NCI-H1417 (cell line): ENCODE results near the gene EMILIN1.
"Not testable (repeated sequence)": the region's sequence is repeated elsewhere in the genome, so short reads cannot be mapped to it uniquely, and the experiment has no call there.

Source experiments
- DNase-seq, 3 experiments: peaks; one replicate each; lab custom pipeline; 2025; lab: John Stamatoyannopoulos, UW

The EMILIN1 gene

GRCh38 chr2:27053776-27054175 lies 24.6 kb upstream of the EMILIN1 start:
- no peak for DNase-seq

- DNase-seq, result no peak
Measured at GRCh38 chr2:27054721-27055120, 23.7 kb upstream of the EMILIN1 start.

GRCh38 chr2:27057184-27057583 lies 21.2 kb upstream of the EMILIN1 start:
- DNase-seq, result no peak

DNA sequence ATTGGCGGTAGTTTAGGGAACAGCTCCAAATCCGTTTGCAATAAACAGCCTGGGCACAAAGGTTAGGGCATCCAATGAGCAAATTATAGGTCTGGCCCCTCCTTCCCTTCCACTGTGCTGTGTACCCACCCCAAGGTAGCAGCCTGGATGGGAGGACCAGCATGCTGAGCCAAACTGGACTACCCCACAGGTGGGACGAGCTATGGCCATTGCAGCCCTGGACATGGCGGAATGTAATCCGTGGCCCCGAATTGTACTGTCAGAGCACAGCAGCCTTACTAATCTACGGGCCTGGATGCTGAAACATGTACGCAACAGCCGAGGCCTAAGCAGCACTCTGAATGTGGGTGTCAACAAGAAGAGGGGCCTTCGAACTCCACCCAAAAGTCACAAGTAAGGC lies 20.2 kb upstream of the EMILIN1 start:
- no peak for DNase-seq

GRCh38 chr2:27059141-27059820 lies 19.1 kb upstream of the EMILIN1 start:
- DNase-seq, result no peak

GRCh38 chr2:27060323-27060722 lies 18.1 kb upstream of the EMILIN1 start:
- DNase-seq, result peak in 1 of 3 experiments; percentile 52

DNA sequence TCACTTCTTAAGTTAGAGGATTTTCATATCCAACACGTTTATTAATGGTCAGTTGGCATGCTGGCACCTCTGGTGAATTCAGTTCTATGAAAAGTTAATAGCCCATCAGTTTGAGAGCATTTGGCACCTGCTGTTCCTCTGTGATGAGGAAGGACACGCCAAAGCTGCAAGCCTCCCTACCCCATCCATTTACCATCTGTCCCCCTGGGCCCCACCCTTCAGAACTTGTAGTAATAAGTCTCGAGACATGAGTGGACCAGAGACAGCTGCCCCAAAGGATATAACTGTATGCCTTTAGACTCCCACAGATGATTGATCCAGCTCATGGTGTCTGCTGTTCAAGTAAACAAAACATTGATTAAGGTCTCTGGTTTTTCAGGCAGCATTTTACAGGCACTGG lies 13.3 kb upstream of the EMILIN1 start:
- DNase-seq, result no peak

GRCh38 chr2:27067385-27067784 lies 11.0 kb upstream of the EMILIN1 start:
- no peak for DNase-seq

- no peak for DNase-seq
Measured at GRCh38 chr2:27069436-27069835, 9.0 kb upstream of the EMILIN1 start.

GRCh38 chr2:27069961-27070618 lies 8.3 kb upstream of the EMILIN1 start:
- no peak for DNase-seq

DNA sequence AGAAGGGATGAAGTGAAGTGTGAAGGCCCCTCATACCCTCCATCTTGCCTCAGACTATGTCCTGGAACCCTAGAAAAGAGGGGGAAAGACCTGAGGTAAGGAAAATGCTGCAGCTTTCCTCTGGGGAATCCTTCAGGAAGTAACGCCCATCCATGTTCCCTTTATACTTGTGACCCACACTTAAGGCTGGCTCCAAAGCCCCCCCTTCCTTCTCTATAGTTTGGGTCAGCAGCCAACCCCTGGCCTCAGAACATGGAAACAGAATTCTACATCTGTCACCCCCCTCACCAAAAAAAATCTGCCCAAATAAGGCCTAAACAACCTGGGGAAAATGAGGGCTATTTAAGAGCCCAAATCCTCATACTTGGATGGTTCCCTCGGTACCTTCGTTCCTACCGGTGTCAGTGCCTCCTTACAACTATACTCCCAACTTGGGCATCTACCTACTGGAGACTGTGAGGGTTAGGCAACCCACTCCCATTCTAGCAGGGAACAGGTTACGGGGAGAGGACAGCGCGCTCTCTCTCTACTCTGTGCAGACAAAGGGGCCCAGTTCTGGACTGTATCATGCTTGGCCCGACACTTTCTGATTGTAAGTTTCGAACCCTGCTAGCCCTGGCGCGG lies 7.7 kb upstream of the EMILIN1 start:
- no peak for DNase-seq

DNA sequence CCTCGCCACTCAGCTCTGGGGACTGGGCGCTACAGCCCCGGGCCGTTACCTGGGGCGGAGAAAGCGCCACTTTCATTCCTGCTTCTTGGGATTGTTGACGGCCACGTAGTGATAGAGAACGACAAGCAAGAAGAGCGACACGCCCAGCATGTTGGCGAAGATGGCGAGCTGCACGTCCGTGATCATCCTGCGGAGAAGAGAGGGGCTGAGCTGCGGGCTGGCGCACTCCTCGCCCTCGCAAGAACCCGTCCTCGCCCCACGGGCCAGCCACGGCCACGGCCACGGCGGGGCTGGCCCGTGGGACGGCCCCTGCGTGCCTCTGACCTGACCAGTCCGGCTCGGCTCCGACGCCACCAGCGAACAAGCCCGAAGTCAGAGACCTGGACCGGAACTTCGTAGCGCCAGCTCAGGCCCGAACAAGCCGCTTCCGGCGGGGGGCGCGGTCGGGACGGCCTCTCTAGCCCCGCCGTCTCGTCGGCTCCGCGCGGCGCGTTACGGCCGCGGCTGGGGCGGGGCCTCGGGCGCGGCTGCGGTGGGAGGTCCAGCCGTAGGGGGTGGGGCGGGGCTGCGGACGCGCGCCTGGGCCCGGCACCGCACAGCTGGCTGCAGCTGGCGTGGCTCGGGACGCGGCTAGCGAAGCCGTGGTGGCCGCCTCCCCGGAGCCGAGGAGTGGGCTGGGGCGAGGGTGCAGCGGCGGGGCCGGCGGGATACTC lies 7.0 kb upstream of the EMILIN1 start, which contains the start of gene OST4:
Gene OST4 (minus strand): TSS at position 378 of the 713 bp plus-strand sequence.
- DNase-seq, result peak; percentile 93 to 98 (median 95)

DNA sequence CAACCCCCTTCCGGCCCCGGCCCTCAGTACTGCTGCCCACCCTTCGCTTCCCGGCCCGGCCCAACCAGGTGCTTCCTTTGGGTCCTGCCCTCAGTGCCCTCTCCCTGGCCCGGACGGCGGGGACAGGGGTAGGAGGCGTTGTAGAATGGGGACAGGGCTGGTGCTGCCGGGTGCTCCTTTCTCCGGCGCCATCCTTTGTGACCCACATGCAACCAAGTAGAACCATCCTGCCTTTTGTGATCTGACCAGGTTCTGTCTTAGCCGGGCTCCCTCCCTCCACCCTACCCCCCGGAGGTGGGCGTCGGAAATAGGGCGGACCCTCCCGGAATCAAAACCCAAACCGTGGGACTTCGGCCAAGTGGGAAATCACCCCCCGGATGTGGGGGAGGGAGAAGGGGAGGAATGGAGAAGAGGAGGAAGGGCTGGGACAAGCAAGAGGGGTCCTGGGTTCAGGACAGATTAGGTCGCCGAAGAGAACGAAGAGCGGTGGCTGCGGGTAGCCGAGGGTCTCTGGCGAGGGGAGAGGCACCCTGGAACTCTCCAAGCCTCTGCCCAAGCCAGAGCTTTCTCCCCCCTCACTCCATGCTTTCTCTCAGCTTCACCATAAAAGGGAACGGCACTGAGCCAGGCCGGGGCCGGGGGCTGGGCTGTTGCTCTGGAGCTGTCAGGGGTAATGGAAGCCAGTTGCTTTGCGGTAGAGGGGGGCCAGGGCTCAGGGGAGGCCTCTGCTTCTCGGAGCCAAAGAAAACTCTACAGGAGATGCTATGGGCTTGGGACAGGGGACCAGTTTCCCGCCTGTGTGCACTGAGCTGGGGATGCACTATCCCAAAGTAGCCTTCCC lies 6.2 kb upstream of the EMILIN1 start:
- no peak for DNase-seq

DNA sequence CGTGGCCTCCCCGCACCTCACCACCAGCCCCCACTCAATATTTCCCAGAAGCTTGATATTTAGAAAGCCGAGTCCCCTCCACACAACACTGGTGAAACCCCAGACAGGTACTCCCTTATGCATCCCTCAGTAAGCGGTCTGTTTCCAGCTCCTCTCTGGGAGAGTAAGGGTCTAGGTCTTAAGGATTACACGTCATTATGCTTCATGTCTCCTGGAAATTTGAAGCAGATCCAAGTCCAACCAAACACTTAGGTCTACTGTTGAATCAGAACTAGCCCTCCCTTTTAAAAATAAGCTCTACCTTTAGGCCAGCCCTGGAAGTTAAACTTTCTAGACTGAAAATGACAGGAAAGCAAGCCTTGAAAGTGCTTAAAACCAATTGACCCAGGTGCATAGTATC lies 5.5 kb upstream of the EMILIN1 start:
- no peak for DNase-seq

GRCh38 chr2:27073782-27074181 lies 4.6 kb upstream of the EMILIN1 start:
- no peak for DNase-seq

GRCh38 chr2:27074738-27075565 lies 3.5 kb upstream of the EMILIN1 start:
- DNase-seq, result peak in 1 of 3 experiments; percentile 33

DNA sequence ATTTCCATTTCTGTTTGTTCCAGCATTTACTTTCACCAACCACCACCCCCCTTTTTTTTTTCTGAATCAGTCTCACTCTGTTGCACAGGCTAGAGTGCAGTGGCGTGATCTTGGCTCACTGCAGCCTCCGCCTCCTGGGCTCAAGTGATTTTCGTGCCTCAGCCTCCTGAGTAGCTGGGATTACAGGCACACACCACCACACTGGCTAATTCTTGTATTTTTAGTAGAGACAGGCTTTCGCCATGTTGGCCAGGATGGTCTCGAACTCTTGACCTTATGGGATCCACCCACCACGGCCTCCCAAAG lies 2.9 kb upstream of the EMILIN1 start:
- DNase-seq, result not testable (repeated sequence)

DNA sequence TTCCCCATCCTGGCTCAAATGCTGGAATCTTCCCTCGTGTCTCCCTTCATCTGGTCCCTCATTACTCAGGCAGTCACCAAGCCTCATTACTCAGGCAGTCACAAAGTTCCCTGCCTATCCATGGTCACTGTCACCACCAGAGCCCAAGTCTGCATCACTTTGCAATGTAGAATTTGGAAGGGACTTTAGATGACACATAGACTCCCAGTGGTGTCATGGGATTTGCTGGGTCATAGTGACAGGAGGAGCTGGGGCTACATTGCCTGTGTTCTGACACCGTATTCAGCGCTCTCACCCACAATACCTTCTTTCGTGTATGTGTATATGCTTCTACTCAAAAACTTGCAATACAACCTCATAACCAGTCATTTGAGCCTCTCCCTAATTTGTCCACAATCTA lies 2.1 kb upstream of the EMILIN1 start:
- DNase-seq, result no peak

DNA sequence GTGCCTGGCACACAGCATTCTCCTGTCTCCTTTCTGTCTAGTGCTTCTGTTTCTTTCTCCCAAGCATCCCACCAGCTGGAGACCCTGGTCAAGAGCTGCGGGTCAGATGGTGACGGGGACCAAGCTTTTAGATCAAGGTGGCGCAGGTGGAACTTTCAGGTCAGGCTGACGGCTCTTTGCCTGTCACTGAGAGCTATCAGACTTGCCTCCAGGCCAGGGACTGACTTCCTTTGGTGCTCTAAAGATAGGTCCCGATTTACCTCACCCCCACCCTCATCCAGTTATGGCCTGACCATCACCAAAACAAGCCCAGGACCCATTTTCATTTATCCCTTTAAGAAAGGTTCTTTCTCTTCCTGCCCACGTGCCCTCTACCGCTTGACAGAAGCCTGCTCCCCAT lies 1.2 kb upstream of the EMILIN1 start:
- no peak for DNase-seq

DNA sequence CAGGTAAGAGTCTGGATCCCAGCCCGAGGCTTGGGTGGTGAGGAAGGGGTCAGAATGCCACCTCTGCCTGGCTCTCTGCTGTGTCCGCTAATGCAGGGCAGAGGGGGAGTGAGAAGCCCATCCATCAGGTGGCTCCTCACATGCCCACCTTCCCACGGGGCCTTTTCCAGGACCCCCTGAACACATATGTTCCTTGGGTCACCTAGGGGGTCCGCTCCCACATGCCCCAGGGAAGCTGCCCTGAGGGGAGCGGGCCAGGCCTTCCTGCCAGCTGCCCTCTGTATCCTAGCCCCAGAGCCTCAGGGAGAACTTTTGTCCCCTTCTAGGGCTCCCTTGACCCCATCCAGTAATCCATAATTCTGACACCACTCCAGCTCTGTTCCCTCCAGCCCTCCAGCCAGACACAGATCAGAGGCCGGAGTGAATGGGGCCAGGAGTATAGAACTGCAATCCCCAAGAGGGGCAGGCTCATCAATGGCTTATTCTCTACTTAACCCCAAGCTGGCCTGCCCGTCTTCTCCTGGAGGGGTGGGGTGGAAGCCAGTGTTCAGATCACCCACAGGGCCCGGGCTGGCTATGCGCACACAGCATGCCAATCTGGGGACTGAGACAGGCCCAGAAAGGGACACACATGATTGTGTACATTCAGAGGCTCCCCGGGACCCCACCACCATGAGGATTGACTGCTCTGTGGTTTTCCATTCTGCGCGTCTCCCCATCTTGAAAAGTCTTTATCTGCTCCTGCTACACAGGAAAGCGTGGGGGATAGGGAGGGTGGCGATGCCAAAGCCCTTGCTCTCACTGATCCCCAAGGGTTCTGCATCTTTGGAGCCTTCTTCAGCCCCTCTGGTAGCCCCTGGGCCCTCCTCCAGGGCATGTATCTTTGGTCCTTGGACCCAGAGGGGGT lies 1.1 kb downstream of the EMILIN1 start:
- no peak for DNase-seq
